GM12865 (cell line): ENCODE data around the gene C11orf91.

Experiments used
- DNase-seq: peaks from one replicate; pipeline ENCODE4 v3.0.0; 2010; ENCODE audit warnings: low read depth
- H3K4me3 ChIP-seq: 2 replicates; pipeline ENCODE4 v1.5.1; 2011; ENCODE audit warnings: mild to moderate bottlenecking, low read depth, low read length, control low read depth
- TF ChIP-seq, protein P1 (sequence below): IDR thresholded peaks from 2 replicates; pipeline ENCODE4 v1.5.1; 2011; ENCODE audit warnings: low read length, control low read depth, low read depth, inconsistent platforms; ENCODE audit not compliant: insufficient read depth; ENCODE audit errors: missing control alignments

C11orf91 gene

DNA sequence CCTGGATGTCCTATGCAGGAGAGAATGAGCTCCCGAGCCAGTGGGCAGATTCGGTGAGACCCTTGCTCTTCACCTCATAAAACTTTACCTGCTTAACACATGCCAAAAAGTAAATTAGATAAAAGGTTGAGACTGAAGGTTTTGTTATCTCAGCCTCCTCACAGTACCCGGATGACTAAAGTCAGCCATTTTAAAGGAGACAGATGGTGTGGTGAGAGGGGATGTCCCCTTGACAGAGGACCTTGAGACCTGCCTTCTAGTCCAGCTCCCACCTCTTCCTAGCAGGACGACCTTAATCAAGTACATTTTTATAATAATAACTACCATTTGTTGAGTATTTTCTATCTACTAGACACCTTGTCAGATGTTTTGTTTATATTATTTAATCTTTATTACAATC, 39.7 kb downstream of the C11orf91 start:
- TF ChIP-seq, protein P1, sequence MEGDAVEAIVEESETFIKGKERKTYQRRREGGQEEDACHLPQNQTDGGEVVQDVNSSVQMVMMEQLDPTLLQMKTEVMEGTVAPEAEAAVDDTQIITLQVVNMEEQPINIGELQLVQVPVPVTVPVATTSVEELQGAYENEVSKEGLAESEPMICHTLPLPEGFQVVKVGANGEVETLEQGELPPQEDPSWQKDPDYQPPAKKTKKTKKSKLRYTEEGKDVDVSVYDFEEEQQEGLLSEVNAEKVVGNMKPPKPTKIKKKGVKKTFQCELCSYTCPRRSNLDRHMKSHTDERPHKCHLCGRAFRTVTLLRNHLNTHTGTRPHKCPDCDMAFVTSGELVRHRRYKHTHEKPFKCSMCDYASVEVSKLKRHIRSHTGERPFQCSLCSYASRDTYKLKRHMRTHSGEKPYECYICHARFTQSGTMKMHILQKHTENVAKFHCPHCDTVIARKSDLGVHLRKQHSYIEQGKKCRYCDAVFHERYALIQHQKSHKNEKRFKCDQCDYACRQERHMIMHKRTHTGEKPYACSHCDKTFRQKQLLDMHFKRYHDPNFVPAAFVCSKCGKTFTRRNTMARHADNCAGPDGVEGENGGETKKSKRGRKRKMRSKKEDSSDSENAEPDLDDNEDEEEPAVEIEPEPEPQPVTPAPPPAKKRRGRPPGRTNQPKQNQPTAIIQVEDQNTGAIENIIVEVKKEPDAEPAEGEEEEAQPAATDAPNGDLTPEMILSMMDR = no peak
- DNase-seq = peak; percentile 25
- H3K4me3 ChIP-seq = no peak overlapping the region

DNA sequence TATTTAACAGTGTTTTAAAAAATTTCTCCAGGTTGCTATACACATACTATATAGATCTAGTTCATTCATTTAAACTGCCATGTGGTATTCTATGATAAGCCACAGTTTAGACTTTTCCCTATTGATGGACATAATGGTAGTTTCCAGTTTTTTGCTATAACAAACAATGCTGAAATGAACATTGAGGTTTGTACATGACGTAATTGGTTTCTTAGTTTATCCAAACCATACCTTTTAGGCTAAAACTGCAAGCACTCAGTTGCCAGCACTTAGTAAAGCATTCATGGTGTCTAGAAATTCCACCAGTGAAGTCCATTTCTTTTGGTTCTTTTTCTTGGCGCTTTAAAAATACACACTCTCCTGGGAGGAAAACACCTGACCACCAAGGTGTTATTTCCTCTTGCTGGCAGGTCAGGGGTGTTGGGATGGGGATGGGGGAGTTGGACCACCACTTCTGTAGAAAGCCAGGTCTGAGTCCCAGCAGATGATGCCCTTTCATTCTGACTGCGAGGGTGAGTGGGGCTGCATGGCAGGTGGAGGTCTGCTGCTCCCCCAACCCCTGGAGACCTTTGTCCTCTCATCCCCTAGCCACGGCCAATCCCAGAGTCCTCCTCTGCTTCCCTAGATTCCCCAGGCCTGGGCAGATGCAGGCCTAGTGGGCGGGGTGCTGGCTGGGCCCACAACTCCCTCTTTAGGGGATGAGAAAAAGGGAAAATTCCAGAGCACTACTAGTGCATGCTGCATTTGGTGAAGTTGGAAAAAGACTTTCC, 41.1 kb downstream of the C11orf91 start:
- TF ChIP-seq, protein P1 = no peak
- no peak overlapping the region for H3K4me3 ChIP-seq
- DNase-seq = no peak

DNA sequence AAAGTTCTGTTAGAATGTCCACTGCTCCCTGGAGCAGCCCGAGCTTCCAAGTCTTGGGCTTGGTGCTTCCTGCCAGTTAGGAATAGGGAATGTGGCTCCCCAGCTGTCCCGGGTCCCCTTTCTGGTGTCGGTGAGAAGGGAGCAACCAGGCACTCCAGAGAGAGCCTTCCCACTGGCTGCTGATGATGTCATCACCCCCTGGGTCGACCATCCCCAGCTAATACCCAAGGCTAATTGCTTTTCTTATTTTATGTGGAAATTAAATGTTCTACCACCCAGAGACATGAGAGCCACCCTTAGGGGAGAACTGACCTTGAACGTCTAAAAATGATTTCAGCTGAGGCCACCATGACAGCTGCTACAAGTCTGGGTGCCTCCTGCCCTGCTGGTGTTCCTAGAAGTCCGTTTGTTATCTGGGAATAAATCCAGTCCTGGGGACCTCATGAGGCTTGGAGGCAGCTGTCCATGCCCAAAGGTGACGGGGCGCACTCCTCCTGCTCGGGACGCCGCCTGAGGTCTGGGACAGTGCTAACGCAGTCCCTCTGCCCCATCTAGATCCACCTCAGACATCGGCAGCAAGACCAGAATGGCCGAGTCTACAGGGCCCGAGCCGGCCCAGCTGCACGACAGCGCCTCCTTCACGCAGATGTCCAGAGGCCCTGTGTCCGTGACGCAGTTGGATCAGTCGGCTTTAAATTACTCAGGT, 42.3 kb downstream of the C11orf91 start:
- H3K4me3 ChIP-seq = no peak overlapping the region
- TF ChIP-seq, protein P1 = no peak
- DNase-seq = no peak

DNA sequence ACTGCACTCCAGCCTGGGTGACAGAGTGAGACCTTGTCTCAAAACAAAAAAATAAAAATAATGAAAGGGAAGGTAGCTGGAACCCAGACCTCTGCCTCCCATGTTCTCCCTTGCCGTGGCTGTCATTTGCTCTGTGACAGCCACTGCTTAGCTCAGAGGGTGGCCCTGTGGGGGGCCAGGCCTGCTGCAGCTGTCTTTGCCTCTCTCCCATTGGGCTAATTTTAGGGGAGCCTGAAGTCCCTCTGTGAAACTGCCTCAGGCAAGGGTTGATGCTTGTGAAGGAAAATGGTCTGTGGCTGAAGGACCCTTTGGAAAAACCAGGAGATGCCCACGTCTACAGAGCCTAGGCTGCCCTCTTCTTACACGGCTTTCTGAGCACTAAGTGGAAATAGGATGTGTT, 42.9 kb downstream of the C11orf91 start:
- no peak for DNase-seq
- no peak overlapping the region for H3K4me3 ChIP-seq
- TF ChIP-seq, protein P1 = no peak

DNA sequence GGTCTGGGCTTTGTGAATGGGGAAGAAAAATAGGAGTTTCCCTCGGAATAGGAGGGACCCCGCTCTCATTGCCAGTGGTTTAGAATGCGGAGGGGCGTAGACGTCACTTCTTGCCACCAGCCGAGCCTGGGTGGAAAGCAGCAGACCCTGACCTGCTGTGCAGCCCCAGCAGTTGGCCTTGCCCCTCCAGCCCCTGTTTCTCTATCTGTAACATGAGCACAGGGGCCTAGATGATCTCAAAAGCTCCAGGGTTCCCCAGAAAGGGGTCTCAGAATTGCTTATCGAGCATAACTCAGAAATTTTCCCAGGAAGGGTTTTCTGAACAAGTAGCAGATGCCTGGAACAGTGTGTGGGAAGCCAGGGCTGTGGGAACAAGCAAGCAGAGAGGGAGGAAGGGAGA, 43.9 kb downstream of the C11orf91 start:
- TF ChIP-seq, protein P1 = no peak
- H3K4me3 ChIP-seq = no peak overlapping the region
- peak; percentile 23 for DNase-seq

DNA sequence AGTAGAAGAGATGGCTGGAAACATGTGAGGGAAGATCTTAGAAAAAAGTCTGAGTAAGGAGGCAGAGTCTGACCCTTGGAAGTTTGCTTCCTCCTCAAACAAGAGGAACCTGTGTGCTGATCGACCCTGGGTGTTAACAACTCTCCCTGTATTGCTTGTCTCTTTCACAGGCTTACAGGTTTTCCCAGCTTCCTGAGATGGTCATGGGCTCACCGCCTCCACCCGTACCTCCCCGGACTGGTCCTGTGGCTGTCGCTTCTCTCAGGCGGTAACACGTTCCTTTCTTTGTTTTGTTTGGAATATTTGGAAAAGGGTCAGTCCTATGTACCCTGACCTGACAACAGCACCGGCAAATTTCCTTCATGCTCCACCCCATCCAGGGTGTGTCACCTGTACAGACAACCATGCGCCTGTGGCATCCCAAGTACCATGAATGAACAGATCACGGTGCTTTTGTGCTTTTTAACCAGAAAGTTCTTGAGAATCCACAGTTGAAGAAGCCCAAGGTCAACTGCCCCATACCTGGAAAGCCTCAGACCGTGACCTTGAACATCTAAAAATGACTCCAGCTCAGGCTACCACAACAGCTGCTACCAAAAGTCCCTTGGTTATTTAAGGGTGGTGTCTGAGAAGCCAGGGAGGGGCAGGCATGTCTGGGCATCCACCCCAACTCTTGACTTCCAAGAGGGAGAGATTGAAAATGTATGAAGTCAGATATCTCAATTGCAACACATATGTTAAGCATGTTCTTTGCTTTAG, 44.6 kb downstream of the C11orf91 start:
- DNase-seq = peak; percentile 89
- TF ChIP-seq, protein P1 = no peak

More for the DNA sequence above, 44.6 kb downstream of the C11orf91 start:
- H3K4me3 ChIP-seq = no peak overlapping the region
